NCI-H774 (cell line): ENCODE results near the gene RPS6KA4.

Source experiments
- DNase-seq: peaks from one replicate; lab custom pipeline; 2025; lab: John Stamatoyannopoulos, UW

RPS6KA4 gene

DNA sequence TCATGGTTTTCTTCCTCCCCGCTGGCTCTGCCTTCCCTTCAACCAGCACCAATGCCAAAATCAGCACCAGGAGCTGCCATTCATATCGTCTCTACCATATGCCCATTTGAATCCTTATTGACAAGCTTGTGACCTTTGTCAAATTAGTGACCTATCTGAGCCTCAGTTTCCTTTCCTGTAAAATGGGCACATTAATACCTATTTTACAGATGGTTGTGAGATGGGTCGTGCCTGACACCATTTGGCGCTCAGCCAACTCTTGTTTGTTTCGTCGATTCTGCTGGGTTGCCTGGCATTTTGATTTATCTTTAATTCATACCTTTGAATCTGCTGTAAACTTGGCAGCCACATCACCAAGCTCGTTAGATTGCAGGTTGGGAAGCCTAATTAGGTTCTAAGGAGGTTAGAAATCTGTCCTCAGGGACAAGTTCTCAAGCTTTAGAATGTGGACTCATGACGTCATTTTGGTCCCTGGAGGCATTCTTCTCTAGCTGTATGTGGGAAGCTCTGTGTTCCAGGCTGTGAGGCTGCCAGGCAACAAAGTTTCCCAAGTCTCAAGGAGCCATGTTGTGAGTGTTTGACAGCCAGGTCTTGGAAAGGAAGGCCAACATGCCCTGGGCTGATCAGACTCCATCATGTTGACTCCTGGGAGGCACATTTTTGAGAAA is 61.0 kb downstream of the RPS6KA4 start:
- DNase-seq = no peak
